HepG2 (cell line): ENCODE data around the gene PSMC5. TPM values are rescaled to one million over a fixed set of nuclear protein-coding genes. Genes with fewer than 3 reads are reported as not detected.
A peak's percentile ranks its signal among the peaks of the same experiment; 100 is the strongest.

Source experiments
- ATAC-seq: fragments of 200-7000 bp; cut with Tn5 transposase; 3 replicates; pipeline ENCODE4 v1.9.1; 2020; ENCODE audit warnings: mild to moderate bottlenecking, moderate library complexity
- BruUV-seq: library from RNA; stranded (reverse); fragments of 400-500 nt; replicated peaks from 2 replicates; lab custom pipeline; 2021; lab: Mats Ljungman, UMichigan
- CTCF ChIA-PET: fragments of 300-600 bp; formaldehyde crosslinking; extraction: SDS; loops from one replicate; lab custom pipeline; 2021; ENCODE audit warnings: low total read pairs, inconsistent platforms, low intra/inter-chr PET ratio; lab: Yijun Ruan, JAX
- POLR2A ChIA-PET: fragments of 350-600 bp; sonication (Branson Sonifier 250); formaldehyde crosslinking; loops from one replicate; lab custom pipeline; 2020; ENCODE audit warnings: antibody characterized with exemption, inconsistent platforms; lab: Yijun Ruan, JAX
- DNase-seq: peaks from one replicate; pipeline ENCODE4 v3.0.0-alpha.2; 2015; ENCODE audit warnings: low spot score
- FAIRE-seq: peaks from 3 replicates; lab custom pipeline; 2011; peaks lifted over from hg19 to GRCh38; lab: Jason Lieb, UNC
- H2AFZ ChIP-seq: one replicate; pipeline ENCODE4 v1.6.1; 2011; ENCODE audit warnings: low read length, inconsistent platforms
- H3K27ac ChIP-seq: fragments of 300-600 bp; 3 replicates; pipeline ENCODE4 v1.8.0; 2011; ENCODE audit warnings: mixed run types, mild to moderate bottlenecking, mixed read lengths, low read length, inconsistent platforms; ENCODE audit not compliant: insufficient read depth; ENCODE audit errors: extremely low read length
- H3K27me3 ChIP-seq, 2 experiments: fragments of 200-600 bp in 1 of 2; 2 replicates in 1 of 2; 3 replicates in 1 of 2; pipeline versions ENCODE4 v1.6.0 to v1.8.0; 2011; ENCODE audit warnings: low read length in 2 of 2, mild to moderate bottlenecking in 2 of 2, moderate library complexity in 2 of 2, inconsistent platforms in 1 of 2; ENCODE audit not compliant: insufficient read depth in 2 of 2, control insufficient read depth in 1 of 2
- H3K36me3 ChIP-seq, 2 experiments: fragments of 200-600 bp in 1 of 2; replicated peaks in 1 of 2; 2 replicates in 1 of 2; 3 replicates in 1 of 2; pipeline versions ENCODE4 v1.5.1 to v1.8.0; 2011; ENCODE audit warnings: low read length in 2 of 2, inconsistent platforms in 1 of 2; ENCODE audit not compliant: insufficient read depth in 2 of 2, control insufficient read depth in 1 of 2
- H3K4me1 ChIP-seq: 2 replicates; pipeline ENCODE4 v1.5.1; 2012; ENCODE audit warnings: low read length, inconsistent platforms; ENCODE audit not compliant: insufficient read depth
- H3K4me2 ChIP-seq: 2 replicates; pipeline ENCODE4 v1.6.0; 2011; ENCODE audit warnings: low read depth, low read length, inconsistent platforms
- H3K4me3 ChIP-seq, 3 experiments: fragments of 200-600 bp in 1 of 3; sonication (generic), shearing (Covaris generic) in 1 of 3; replicated peaks in 1 of 3; 2 replicates each; pipeline ENCODE4 v1.5.1; 2011 to 2016; ENCODE audit warnings: low read length in 3 of 3, inconsistent platforms in 2 of 3, low read depth in 2 of 3, mild to moderate bottlenecking in 2 of 3, control low read depth in 1 of 3, mixed read lengths in 1 of 3; ENCODE audit not compliant: insufficient read depth in 1 of 3
- H3K79me2 ChIP-seq: one replicate; pipeline ENCODE4 v1.6.1; 2011; ENCODE audit warnings: low read length, inconsistent platforms; ENCODE audit not compliant: insufficient read depth
- H3K9ac ChIP-seq: 2 replicates; pipeline ENCODE4 v1.6.0; 2011; ENCODE audit warnings: mild to moderate bottlenecking, low read depth, low read length, inconsistent platforms; ENCODE audit not compliant: insufficient read depth
- H3K9me3 ChIP-seq: 2 replicates; pipeline ENCODE4 v1.5.1; 2012; ENCODE audit warnings: mild to moderate bottlenecking, low read length
- H4K20me1 ChIP-seq: 2 replicates; pipeline ENCODE4 v1.6.0; 2011; ENCODE audit warnings: inconsistent platforms, mild to moderate bottlenecking, low read length, moderate library complexity; ENCODE audit not compliant: insufficient read depth
- MAFF ChIP-seq: IDR thresholded peaks from 2 replicates; pipeline ENCODE4 v1.6.1; 2011; ENCODE audit warnings: low read depth, low read length, improper control_type of control experiment
- MAFK ChIP-seq, 2 experiments: IDR thresholded peaks in 1 of 2; conservative IDR thresholded peaks in 1 of 2; 2 replicates each; pipeline ENCODE4 v1.6.1; 2011; ENCODE audit warnings: improper control_type of control experiment in 2 of 2, low read length in 2 of 2
- MLLT10 ChIP-seq: sonication (generic); formaldehyde crosslinking; IDR thresholded peaks from 2 replicates; pipeline ENCODE4 v1.4.0; 2020; ENCODE audit warnings: missing genetic modification reagents
- NR2F1 ChIP-seq, 2 experiments: fragments of 450-650 bp in 1 of 2; formaldehyde crosslinking in 1 of 2; IDR thresholded peaks; 2 replicates each; pipeline versions ENCODE4 v1.5.0 to v1.6.1; 2016 to 2020; ENCODE audit warnings: mild to moderate bottlenecking in 1 of 2, missing compliant biosample characterization in 1 of 2, missing genetic modification reagents in 1 of 2, moderate library complexity in 1 of 2
- ZNF335 ChIP-seq: sonication (generic); formaldehyde crosslinking; IDR thresholded peaks from 2 replicates; pipeline ENCODE4 v1.4.0; 2020; ENCODE audit warnings: missing genetic modification reagents
- WGBS: methylation state at CpG from one replicate; pipeline ENCODE4 v1.1.6; 2017; ENCODE audit warnings: low lambda C conversion rate; 5-methylcytosine and 5-hydroxymethylcytosine counted together
- in situ Hi-C: cut with HindIII; loops from 2 replicates; pipeline ENCODE4 v1.10.0; 2017; ENCODE audit warnings: low pct_unique_long_range_greater_than_20kb; ENCODE audit not compliant: extremely low pct_ligation_motif_present
- intact Hi-C: fragments of 100-400 bp; cut with micrococcal nuclease; formaldehyde crosslinking; loops from one replicate; pipeline ENCODE4 v1.10.0; 2022; ENCODE audit not compliant: unreplicated experiment
- polyA plus RNA-seq, 8 experiments: library from polyadenylated mRNA; depleted of rRNA in 3 of 8; stranded (reverse) in 7 of 8; unstranded in 1 of 8; fragments of >200 nt; fragmentation: Illumina TruSeq in 4 of 8; extraction: Trizol in 4 of 8; gene quantifications; 2 replicates each; pipeline versions ENCODE4 v1.2.1 to v1.2.3, GENCODE V29; 2011 to 2016; ENCODE audit warnings: low read depth in 4 of 8, missing spikeins in 1 of 8, mixed read lengths in 1 of 8; ENCODE audit not compliant: insufficient read depth in 1 of 8
- total RNA-seq, 5 experiments: library from RNA; depleted of rRNA; stranded (reverse); fragments of >200 nt; fragmentation: Illumina TruSeq; extraction: Trizol; gene quantifications; 2 replicates each; pipeline ENCODE4 v1.2.3, GENCODE V29; 2016; ENCODE audit warnings: low read depth in 1 of 5

The PSMC5 gene
- total and polyA plus RNA-seq, 2 of the 13 experiments (the other 11 are each of a cell fraction or from before 2014, with no cell fraction given) = 35.3 to 128 TPM

DNA sequence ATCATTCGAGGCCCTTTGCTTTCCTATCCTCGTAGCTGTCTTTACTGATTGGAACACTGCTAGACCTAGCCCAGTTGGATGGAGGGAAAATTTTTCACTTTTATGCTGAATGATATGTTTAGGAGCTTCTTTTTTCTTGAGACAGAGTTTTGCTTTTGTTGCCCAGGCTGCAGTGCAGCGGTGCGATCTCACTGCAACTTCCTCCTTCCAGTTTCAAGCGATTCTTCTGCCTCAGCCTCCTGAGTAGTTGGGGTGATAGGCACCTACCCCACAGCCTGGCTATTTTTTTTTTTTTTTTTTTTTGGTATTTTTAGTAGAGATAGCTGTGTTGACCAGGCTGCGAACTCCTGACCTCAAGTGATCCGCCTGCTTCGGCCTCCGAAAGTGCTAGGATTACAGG is 17.3 kb upstream of the PSMC5 start:
- BruUV-seq = no TSS peak
- no peaks in the 10 kb centered on the region for H3K4me1 ChIP-seq
- no peak for DNase-seq
- ChIA-PET CTCF (no interaction called here), POLR2A (interaction anchor here (1.3 kb wide), 1 partner anchor 11 kb away, joined by 3 read pairs; no protein-coding TSS in a partner anchor)
- no peaks in the 10 kb centered on the region for H3K9me3 ChIP-seq
- no peak overlapping the region for H3K27ac ChIP-seq
- intact Hi-C loops = no loop called here
- WGBS = 91% methylated on average over 9 of the region's 9 CpGs
- no peaks in the 10 kb centered on the region for H3K79me2 ChIP-seq
- in situ Hi-C loops = no loop called here
- H3K36me3 ChIP-seq = peaks cover 52 to 96% of the 10 kb centered on the region in 2 experiments
- no peak for FAIRE-seq
- H3K4me2 ChIP-seq = no peak overlapping the region
- no peaks in the 10 kb centered on the region for H4K20me1 ChIP-seq
- TF ChIP-seq NR2F1 (CRISPR knock-in tag; IDR thresholded peaks at IDR 0.05) (no peak), MLLT10 (CRISPR knock-in tag) (no peak)
- H3K4me3 ChIP-seq = no peak overlapping the region
- no peak for ATAC-seq
- no peak overlapping the region for H3K9ac ChIP-seq
- no peaks in the 10 kb centered on the region for H3K27me3 ChIP-seq
- H2AFZ ChIP-seq = no peak overlapping the region

DNA sequence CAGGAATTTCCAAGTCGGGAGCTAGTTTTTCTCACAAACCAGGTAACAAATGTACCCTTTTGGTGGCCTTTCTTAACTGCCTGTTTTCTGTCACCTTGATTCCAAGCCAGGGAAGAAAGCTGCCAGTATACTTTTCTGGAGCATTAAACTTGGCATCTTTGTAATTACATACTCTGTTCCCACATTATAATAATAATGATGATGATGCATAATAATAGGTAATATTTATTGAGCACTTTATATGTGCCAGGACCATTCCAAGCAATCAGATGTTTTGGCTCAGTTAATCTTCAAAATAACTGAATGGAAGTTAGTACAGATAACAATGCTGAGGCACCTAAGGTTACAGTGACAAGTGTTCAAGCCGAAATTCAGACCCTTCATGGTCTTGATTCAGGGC is 11.1 kb upstream of the PSMC5 start:
- peaks cover 14% of the 10 kb centered on the region; the same call in 1 of the 2 replicates for H3K4me1 ChIP-seq
- H3K27ac ChIP-seq = no peak overlapping the region
- ChIA-PET CTCF (no interaction called here), POLR2A (no interaction called here)
- no peak overlapping the region for H3K4me2 ChIP-seq
- no TSS peak for BruUV-seq
- no peak overlapping the region for H3K4me3 ChIP-seq
- H3K9me3 ChIP-seq = no peaks in the 10 kb centered on the region
- no peak for FAIRE-seq
- intact Hi-C loops (no loop called here), in situ Hi-C loops (no loop called here)
- DNase-seq = no peak
- no peaks in the 10 kb centered on the region for H3K27me3 ChIP-seq
- 94% methylated on average over 2 of the region's 2 CpGs for WGBS
- H2AFZ ChIP-seq = no peak overlapping the region
- peaks cover 58 to 97% of the 10 kb centered on the region in 2 experiments for H3K36me3 ChIP-seq
- no peak for ATAC-seq
- TF ChIP-seq ZNF335 (no peak), MAFF (peak; percentile 64), MAFK (conservative IDR thresholded peaks at IDR 0.05 in 1 of 2, IDR thresholded peaks at IDR 0.05 in 1 of 2; ENCODE audit: low read length in 2 of 2) (peak; percentile 65 to 69; a peak in 3 of 4 replicates)
- no peak overlapping the region for H3K9ac ChIP-seq
- peaks cover 3% of the 10 kb centered on the region; the same call in 1 of the 2 replicates for H4K20me1 ChIP-seq
- H3K79me2 ChIP-seq = no peaks in the 10 kb centered on the region
